Heart left ventricle (tissue), 16 donors: ENCODE measurements around the gene SYNE3. TPM values are rescaled to one million over a fixed set of nuclear protein-coding genes. Genes with fewer than 3 reads are reported as not detected.

Source experiments
- ATAC-seq, 4 donors: fragments of 200-7000 bp; cut with Tn5 transposase; one replicate each; pipeline ENCODE4 v1.9.1; 2020 to 2022; ENCODE audit warnings: moderate library complexity in 4 of 4, mild to moderate bottlenecking in 3 of 4, moderate number of reproducible peaks in 1 of 4
- DNase-seq, 5 donors: peaks; one replicate each; pipeline ENCODE4 v3.0.0-alpha.2; 2020
- H3K27ac ChIP-seq, 12 donors: fragments of 200-600 bp; sonication (generic) in 4 of 12; one replicate each; pipeline versions ENCODE4 v1.5.0 to v1.8.0; 2016 to 2022; ENCODE audit warnings: mild to moderate bottlenecking in 2 of 12
- H3K27me3 ChIP-seq, 9 donors: fragments of 200-600 bp; sonication (generic) in 2 of 9; one replicate each; pipeline versions ENCODE4 v1.5.1 to v1.8.0; 2016 to 2022; ENCODE audit warnings: mild to moderate bottlenecking in 3 of 9
- H3K36me3 ChIP-seq, 9 donors: fragments of 200-600 bp; sonication (generic) in 2 of 9; one replicate each; pipeline versions ENCODE4 v1.5.0 to v1.8.0; 2018 to 2022; ENCODE audit warnings: mild to moderate bottlenecking in 2 of 9
- H3K4me1 ChIP-seq, 12 donors: fragments of 200-600 bp; sonication (generic) in 4 of 12; one replicate each; pipeline versions ENCODE4 v1.5.0 to v1.8.0; 2016 to 2022; ENCODE audit warnings: mild to moderate bottlenecking in 3 of 12
- H3K4me3 ChIP-seq, 12 donors: fragments of 200-600 bp; sonication (generic) in 4 of 12; one replicate each; pipeline versions ENCODE4 v1.5.0 to v1.8.0; 2017 to 2022; ENCODE audit warnings: mild to moderate bottlenecking in 9 of 12, moderate library complexity in 4 of 12
- H3K9me3 ChIP-seq, 12 donors: fragments of 200-600 bp; sonication (generic) in 4 of 12; one replicate each; pipeline versions ENCODE4 v1.5.0 to v1.8.0; 2016 to 2022; ENCODE audit warnings: mild to moderate bottlenecking in 1 of 12
- POLR2A ChIP-seq, 2 donors: fragments of 450-650 bp; IDR thresholded peaks; one replicate each; pipeline ENCODE4 v1.6.1; 2017; ENCODE audit warnings: antibody characterized with exemption in 2 of 2, mild to moderate bottlenecking in 2 of 2, moderate library complexity in 2 of 2
- WGBS, 4 donors: extraction: QIAGEN DNeasy Blood & Tissue Kit in 2 of 4; methylation state at CpG; one replicate each; pipeline versions ENCODE4 v1.1.5 to v1.1.7; 2013 to 2018; 5-methylcytosine and 5-hydroxymethylcytosine counted together
- intact Hi-C, 10 donors: fragments of 100-400 bp; cut with DNase I; formaldehyde crosslinking; loops; one replicate each; pipeline versions ENCODE4 v1.11.1 to v1.14.2; 2022
- polyA plus RNA-seq, 2 donors: library from polyadenylated mRNA; stranded (reverse); fragments of 200-250 nt; gene quantifications; one replicate each; pipeline ENCODE4 v1.2.3, GENCODE V29; 2013
- total RNA-seq, 9 donors: library from RNA; depleted of rRNA in 2 of 9; stranded (reverse); fragments of >200 nt in 2 of 9; fragmentation: NEBNext Ultra II Directional in 3 of 9; extraction: Animal tissue kit (Norgen Biotek cat#: 25700) in 3 of 9; gene quantifications; one replicate each; pipeline versions ENCODE4 v1.1.0 to v1.2.4, GENCODE V29; 2016 to 2023
- TF ChIP-seq, protein P1 (sequence below), 12 donors: fragments of 200-600 bp; sonication (generic) in 4 of 12; IDR thresholded peaks; one replicate each; pipeline versions ENCODE4 v1.5.0 to v1.8.0; 2018 to 2022; ENCODE audit warnings: antibody characterized with exemption in 12 of 12, mild to moderate bottlenecking in 5 of 12
- donor health status: ischemic (EF 13 %, LVEDD 7.1; RV severe dilation, severe dysfunction).
- donor health status: healthy with polysubstance abuse.
- donor health status: DM: no; HTN: yes; CAD: no.
- donor health status: DM: no; HTN: no; CAD: no.
- donor health status: ischemic (EF 25% LVEDD 6.9; RV normal size, moderate dysfunction).
- donor health status: ischemic (EF 25% LVEDD 5.7; RV mildly dilated, moderate dysfunction).
- donor health status: healthy.
- donor health status: DM: yes; HTN: yes; CAD: no.
- donor health status: ischemic (EF 35%, LVEDD 5.7; RV mildly dilated, moderate dysfunction).
- donor health status: nonischemic (EF 11% LVEDD 7.7; RV severe dilation, severe dysfunction).
- donor health status: DM: yes; HTN: yes; CAD: no.
- donor health status: PGD.
- donor health status: ischemic (EF 29% LVEDD 5.4; RV normal size, mild dysfunction).
- donor health status: nonischemic (EF 23%, LVEDD 6.1; RV moderate dilation, normal function).

Gene SYNE3
- total and polyA plus RNA-seq, 11 donors: 3.1 to 16.9 (median 8.0) TPM

DNA sequence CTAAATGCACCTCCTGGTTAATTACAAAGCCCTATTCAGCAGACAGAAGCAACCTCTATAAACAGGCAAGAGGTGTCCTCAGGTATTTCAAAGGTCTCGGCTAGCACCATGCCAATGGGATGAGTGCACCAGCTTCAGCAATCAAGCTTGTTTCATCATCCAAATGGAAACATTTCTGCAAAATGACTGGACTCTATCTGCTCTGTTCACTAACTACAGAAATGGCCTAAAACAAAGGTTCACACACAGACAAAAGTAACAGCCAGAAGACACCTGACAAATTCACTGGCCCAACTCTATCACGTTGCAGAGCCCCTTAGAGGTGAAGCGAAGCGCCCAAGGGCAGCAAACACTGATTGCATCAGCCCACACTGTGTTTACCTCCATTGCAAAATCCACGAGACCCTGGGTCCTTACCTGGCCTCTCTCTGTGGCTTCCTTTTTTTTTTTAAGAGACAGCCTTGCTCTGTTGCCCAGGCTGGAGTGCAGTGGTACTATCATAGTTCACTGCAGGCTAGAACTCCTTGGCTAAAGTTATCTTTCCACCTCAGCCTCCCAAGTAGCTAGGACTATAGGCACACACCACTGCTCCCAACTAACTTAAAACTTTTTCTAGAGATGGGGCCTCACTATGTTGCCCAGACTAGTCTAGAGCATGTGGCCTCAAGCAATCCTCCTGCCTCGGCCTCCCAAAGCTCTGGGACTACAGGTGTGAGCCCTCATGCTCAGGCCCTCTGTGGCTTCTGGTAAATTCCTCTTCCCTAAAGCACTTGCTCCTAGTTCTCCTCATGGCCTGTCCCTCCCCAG is 8.5 kb upstream of the SYNE3 start:
- DNase-seq: no peak
- intact Hi-C loops: no loop called here
- Histone ChIP-seq H3K27ac (peak overlapping the region in 3 of 12 donors; percentile 53 to 88 (median 65)), H3K9me3 (no peaks in the 10 kb centered on the region), H3K27me3 (no peaks in the 10 kb centered on the region), H3K36me3 (peaks cover 0 to 4% (median 0%) of the 10 kb centered on the region in 9 donors), H3K4me3 (no peak overlapping the region), H3K4me1 (peaks cover 0 to 74% (median 36%) of the 10 kb centered on the region in 12 donors)
- no peak for ATAC-seq
- TF ChIP-seq, protein P1, sequence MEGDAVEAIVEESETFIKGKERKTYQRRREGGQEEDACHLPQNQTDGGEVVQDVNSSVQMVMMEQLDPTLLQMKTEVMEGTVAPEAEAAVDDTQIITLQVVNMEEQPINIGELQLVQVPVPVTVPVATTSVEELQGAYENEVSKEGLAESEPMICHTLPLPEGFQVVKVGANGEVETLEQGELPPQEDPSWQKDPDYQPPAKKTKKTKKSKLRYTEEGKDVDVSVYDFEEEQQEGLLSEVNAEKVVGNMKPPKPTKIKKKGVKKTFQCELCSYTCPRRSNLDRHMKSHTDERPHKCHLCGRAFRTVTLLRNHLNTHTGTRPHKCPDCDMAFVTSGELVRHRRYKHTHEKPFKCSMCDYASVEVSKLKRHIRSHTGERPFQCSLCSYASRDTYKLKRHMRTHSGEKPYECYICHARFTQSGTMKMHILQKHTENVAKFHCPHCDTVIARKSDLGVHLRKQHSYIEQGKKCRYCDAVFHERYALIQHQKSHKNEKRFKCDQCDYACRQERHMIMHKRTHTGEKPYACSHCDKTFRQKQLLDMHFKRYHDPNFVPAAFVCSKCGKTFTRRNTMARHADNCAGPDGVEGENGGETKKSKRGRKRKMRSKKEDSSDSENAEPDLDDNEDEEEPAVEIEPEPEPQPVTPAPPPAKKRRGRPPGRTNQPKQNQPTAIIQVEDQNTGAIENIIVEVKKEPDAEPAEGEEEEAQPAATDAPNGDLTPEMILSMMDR (IDR thresholded peaks at IDR 0.05): no peak
- TF ChIP-seq POLR2A (IDR thresholded peaks at IDR 0.05): no peak
- WGBS, 4 donors: 87 to 95% (median 93%) methylated on average over 6 of the region's 6 CpGs

DNA sequence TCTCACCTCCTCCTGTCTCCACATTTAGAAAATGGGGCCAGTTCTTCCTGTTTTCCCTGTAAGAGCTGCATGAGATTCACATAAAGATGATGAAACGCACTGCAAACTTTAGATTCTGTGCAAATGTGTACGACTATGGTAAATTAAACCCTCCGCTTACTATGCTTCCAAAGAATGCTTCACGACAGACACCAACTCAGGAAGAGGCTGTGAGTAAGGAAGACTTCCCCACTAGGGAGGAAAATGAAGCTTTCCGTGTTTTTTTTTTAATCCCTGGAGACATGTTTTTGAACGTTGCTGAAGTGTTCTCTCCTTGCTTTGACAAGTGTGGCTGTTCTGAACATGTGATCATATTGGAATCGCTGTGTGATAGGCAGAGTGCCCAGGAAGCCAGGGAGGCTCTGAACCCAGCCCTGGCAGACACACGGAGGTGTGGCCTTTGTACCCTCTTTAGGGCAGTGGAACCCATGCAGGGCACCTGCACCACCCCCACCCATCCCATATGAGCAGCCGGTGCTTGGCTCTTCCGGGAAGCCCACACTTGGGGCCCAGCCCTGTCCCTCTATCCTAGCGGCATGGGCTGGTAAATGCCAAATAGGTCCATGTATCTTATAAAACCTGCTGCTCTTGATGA is 7.5 kb upstream of the SYNE3 start:
- Histone ChIP-seq H3K27ac (peak overlapping the region in 11 of 12 donors; percentile 1 to 88 (median 44)), H3K36me3 (no peaks in the 10 kb centered on the region), H3K4me3 (peak overlapping the region in 3 of 12 donors; percentile 7 to 30 (median 13)), H3K27me3 (no peaks in the 10 kb centered on the region), H3K9me3 (no peaks in the 10 kb centered on the region), H3K4me1 (peaks cover 0 to 84% (median 46%) of the 10 kb centered on the region in 12 donors)
- 23 to 36% (median 29%) methylated on average over 9 to 11 of the region's 11 CpGs for WGBS, 4 donors
- peak in 1 of 5 donors; percentile 44 for DNase-seq
- no peak for TF ChIP-seq POLR2A (IDR thresholded peaks at IDR 0.05)
- TF ChIP-seq, protein P1 (IDR thresholded peaks at IDR 0.05): peak in 1 of 12 donors; percentile 21
- intact Hi-C loops: no loop called here
- peak; percentile 25 to 56 (median 36) for ATAC-seq

DNA sequence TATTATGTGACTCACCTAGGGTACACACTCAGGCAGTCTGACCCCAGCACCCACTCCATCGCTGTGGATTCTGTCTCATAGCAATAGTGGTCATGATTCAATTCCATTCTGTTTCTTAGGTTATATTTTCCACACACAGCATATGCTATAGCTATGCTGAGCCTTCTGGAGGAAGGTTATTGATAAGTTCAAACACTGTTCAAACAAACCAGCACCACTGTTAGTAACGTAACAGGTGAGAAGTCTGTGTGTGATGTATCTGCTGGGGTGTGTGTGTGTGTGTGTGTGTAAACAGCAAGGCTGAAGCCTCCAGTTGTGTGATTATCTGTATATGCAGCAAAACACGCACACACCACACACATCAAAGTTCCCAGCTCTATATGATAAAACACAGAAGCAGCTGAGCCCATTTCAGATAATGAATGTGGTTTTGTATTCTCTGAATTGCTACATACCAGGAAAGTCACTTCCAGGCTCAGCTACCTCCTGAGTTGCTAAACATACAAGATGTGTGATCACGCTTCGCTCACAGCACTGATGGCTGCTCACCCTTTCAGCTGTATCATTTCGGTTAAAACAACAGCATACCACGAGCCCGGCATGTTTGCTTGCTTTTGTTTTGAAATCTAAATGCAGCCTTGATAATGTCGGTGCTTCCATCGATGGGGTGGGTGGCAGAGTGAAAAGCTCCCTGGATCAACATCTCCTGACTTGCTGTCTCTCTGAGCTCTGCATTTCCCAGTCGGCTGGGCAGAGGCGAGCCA is 6.8 kb upstream of the SYNE3 start:
- H3K4me3 ChIP-seq: peak overlapping the region in 2 of 12 donors; percentile 13 to 30
- intact Hi-C loops: no loop called here
- H3K27ac ChIP-seq: peak overlapping the region in 11 of 12 donors; percentile 4 to 88 (median 52)
- no peak for TF ChIP-seq POLR2A (IDR thresholded peaks at IDR 0.05)
- TF ChIP-seq, protein P1 (IDR thresholded peaks at IDR 0.05): no peak
- H3K4me1 ChIP-seq: peaks cover 0 to 91% (median 52%) of the 10 kb centered on the region in 12 donors
- H3K27me3 ChIP-seq: no peaks in the 10 kb centered on the region
- H3K36me3 ChIP-seq: no peaks in the 10 kb centered on the region
- no peaks in the 10 kb centered on the region for H3K9me3 ChIP-seq
- ATAC-seq (no peak), DNase-seq (no peak)
- 54 to 65% (median 59%) methylated on average over 12 of the region's 12 CpGs for WGBS, 4 donors
